Lung (tissue), 12 donors: ENCODE measurements around the gene SLC6A7. TPM values are rescaled to one million over a fixed set of nuclear protein-coding genes. Genes with fewer than 3 reads are reported as not detected.

ENCODE experiments used
- ATAC-seq: fragments of 200-7000 bp; cut with Tn5 transposase; one replicate; pipeline ENCODE4 v1.9.1; 2020; ENCODE audit warnings: moderate number of reproducible peaks; ENCODE audit not compliant: insufficient read depth, low FRiP score
- DNase-seq, 3 donors: peaks; one replicate each; pipeline ENCODE4 v3.0.0-alpha.2; 2013 to 2017
- H3K27ac ChIP-seq, 2 donors: one replicate each; pipeline ENCODE4 v1.5.1; 2013; ENCODE audit warnings: mild to moderate bottlenecking in 2 of 2, moderate library complexity in 2 of 2, control low read depth in 1 of 2, inconsistent platforms in 1 of 2, low read depth in 1 of 2, low read length in 1 of 2
- H3K27me3 ChIP-seq, 3 donors: one replicate each; pipeline ENCODE4 v1.5.1; 2013; ENCODE audit warnings: low read length in 2 of 3; ENCODE audit not compliant: control insufficient read depth in 3 of 3, insufficient read depth in 3 of 3
- H3K36me3 ChIP-seq, 4 donors: one replicate each; pipeline ENCODE4 v1.5.1; 2013; ENCODE audit warnings: low read length in 4 of 4, mild to moderate bottlenecking in 1 of 4, moderate library complexity in 1 of 4; ENCODE audit not compliant: control insufficient read depth in 4 of 4, insufficient read depth in 4 of 4
- H3K4me1 ChIP-seq, 5 donors: one replicate each; pipeline ENCODE4 v1.5.1; 2013; ENCODE audit warnings: low read length in 5 of 5, mild to moderate bottlenecking in 2 of 5, moderate library complexity in 1 of 5; ENCODE audit not compliant: control insufficient read depth in 5 of 5, insufficient read depth in 5 of 5
- H3K4me3 ChIP-seq: one replicate; pipeline ENCODE4 v1.5.1; 2013; ENCODE audit warnings: mild to moderate bottlenecking, control low read depth, moderate library complexity
- H3K9ac ChIP-seq, 2 donors: one replicate each; pipeline ENCODE4 v1.5.1; 2013; ENCODE audit warnings: low read length in 2 of 2, control low read depth in 1 of 2; ENCODE audit not compliant: insufficient read depth in 1 of 2
- H3K9me3 ChIP-seq, 4 donors: one replicate each; pipeline ENCODE4 v1.5.1; 2013; ENCODE audit warnings: low read length in 3 of 4, mild to moderate bottlenecking in 1 of 4, moderate library complexity in 1 of 4; ENCODE audit not compliant: control insufficient read depth in 4 of 4, insufficient read depth in 3 of 4
- CTCF ChIP-seq: IDR thresholded peaks from 2 replicates; pipeline ENCODE4 v1.5.1; 2012; ENCODE audit warnings: mild to moderate bottlenecking; ENCODE audit errors: control extremely low read depth, extremely low read depth
- WGBS, 2 donors: extraction: QIAGEN DNeasy Blood & Tissue Kit; methylation state at CpG; one replicate each; pipeline ENCODE4 v1.1.7; 2013; 5-methylcytosine and 5-hydroxymethylcytosine counted together
- polyA plus RNA-seq, 2 donors: library from polyadenylated mRNA; stranded (reverse); fragments of 200-250 nt; gene quantifications; one replicate each; pipeline ENCODE4 v1.2.1, GENCODE V29; 2013
- total RNA-seq, 2 donors: library from RNA; depleted of rRNA in 1 of 2; stranded (reverse); fragments of >200 nt in 1 of 2; gene quantifications; one replicate each; pipeline ENCODE4 v1.2.1, GENCODE V29; 2014 to 2021
- donor health status: control.
- donor health status: control.
- donor health status: Bipolar disorder and iron deficiency.
- donor health status: healthy.
- donor health status: DM: yes; HTN: yes; CAD: no.

Gene SLC6A7
- total and polyA plus RNA-seq, 4 donors: 0.02 to 0.06 (median 0.03) TPM; not detected in 1

GRCh38 chr5:150153957-150154617, 35.8 kb upstream of the SLC6A7 start:
- WGBS, 2 donors: 65 to 77% methylated on average over 9 of the region's 9 CpGs
- no peak for TF ChIP-seq CTCF

GRCh38 chr5:150154618-150155128, 35.2 kb upstream of the SLC6A7 start:
- H3K4me1 ChIP-seq: peaks cover 0 to 76% (median 33%) of the 10 kb centered on the region in 5 donors
- DNase-seq: peak; percentile 60 to 71 (median 68)
- no peak for TF ChIP-seq CTCF

More at GRCh38 chr5:150153957-150154617, 35.8 kb upstream of the SLC6A7 start:
- H3K9me3 ChIP-seq: no peaks in the 10 kb centered on the region
- peaks cover 0 to 16% (median 3%) of the 10 kb centered on the region in 4 donors for H3K36me3 ChIP-seq
- H3K27ac ChIP-seq: peak overlapping the region in 1 of 2 donors; percentile 42
- peak; percentile 80 to 90 (median 87) for DNase-seq
- peak; percentile 20 for ATAC-seq
- H3K9ac ChIP-seq: peak overlapping the region in 1 of 2 donors; percentile 95
- no peaks in the 10 kb centered on the region for H3K27me3 ChIP-seq
- H3K4me3 ChIP-seq: peak overlapping the region; percentile 23
- peaks cover 0 to 70% (median 33%) of the 10 kb centered on the region in 5 donors for H3K4me1 ChIP-seq

GRCh38 chr5:150155258-150156026, 34.4 kb upstream of the SLC6A7 start, which contains the start of gene PDGFRB:
Gene PDGFRB (minus strand): TSS chr5:150155845. CDS start chr5:150137047, 18,798 bp downstream.
- Histone ChIP-seq H3K27ac (peak within 1 kb of the TSS; percentile 69 to 71), H3K4me3 (peak within 1 kb of the TSS; percentile 27), H3K27me3 (no peaks in the 10 kb centered on the region), H3K9ac (peak within 1 kb of the TSS in 1 of 2 donors; percentile 95), H3K36me3 (peaks cover 0 to 16% (median 3%) of the 10 kb centered on the region in 4 donors), H3K4me1 (peaks cover 0 to 84% (median 38%) of the 10 kb centered on the region in 5 donors), H3K9me3 (no peaks in the 10 kb centered on the region)
- TF ChIP-seq CTCF: no peak
- DNase-seq (peak; percentile 96 to 98 (median 97)), ATAC-seq (peak; percentile 39)
- 7 to 8% methylated on average over 15 to 17 of the region's 17 CpGs for WGBS, 2 donors

More at GRCh38 chr5:150154618-150155128, 35.2 kb upstream of the SLC6A7 start:
- no peak for ATAC-seq
- 71 to 81% methylated on average over 7 of the region's 7 CpGs for WGBS, 2 donors
- peak overlapping the region in 1 of 2 donors; percentile 50 for H3K27ac ChIP-seq
- peak overlapping the region; percentile 23 for H3K4me3 ChIP-seq
- peaks cover 0 to 16% (median 3%) of the 10 kb centered on the region in 4 donors for H3K36me3 ChIP-seq
- H3K9me3 ChIP-seq: no peaks in the 10 kb centered on the region
- H3K27me3 ChIP-seq: no peaks in the 10 kb centered on the region
- peak overlapping the region in 1 of 2 donors; percentile 95 for H3K9ac ChIP-seq
